Measurements from ENCODE around the gene LEPR.

GRCh38 chr1:65441464-65441863 lies 21.0 kb downstream of the LEPR start:
- TF ChIP-seq HMGXB4 (CRISPR knock-in tag; IDR thresholded peaks at IDR 0.05) (no peak), TP53 (CRISPR knock-in tag; IDR thresholded peaks at IDR 0.05) (no peak), NFYB (CRISPR knock-in tag; conservative IDR thresholded peaks at IDR 0.05; ENCODE audit: low read depth) (no peak), CTCF (IDR thresholded peaks at IDR 0.05) (no peak), PREB (CRISPR knock-in tag; IDR thresholded peaks at IDR 0.05; ENCODE audit: borderline replicate concordance) (no peak), ZBTB43 (CRISPR knock-in tag; IDR thresholded peaks at IDR 0.05) (no peak), MAX (CRISPR knock-in tag; IDR thresholded peaks at IDR 0.05) (no peak), ETV6 (CRISPR knock-in tag; IDR thresholded peaks at IDR 0.05) (no peak), ZNF512 (CRISPR knock-in tag; IDR thresholded peaks at IDR 0.05; ENCODE audit: borderline replicate concordance) (no peak), ATF3 (CRISPR knock-in tag; conservative IDR thresholded peaks at IDR 0.05) (no peak), RORB (CRISPR knock-in tag; IDR thresholded peaks at IDR 0.05) (no peak), FOXP4 (CRISPR knock-in tag; IDR thresholded peaks at IDR 0.05) (no peak), AFF4 (CRISPR knock-in tag; IDR thresholded peaks at IDR 0.05; ENCODE audit: borderline replicate concordance) (no peak)

All from WTC11 (cell line).